ENCODE results near the gene RBBP5.

Gene RBBP5

GRCh38 chr1:205067031-205067430 is 54.7 kb downstream of the RBBP5 start:
- no peaks in the 10 kb centered on the region for H3K27me3 ChIP-seq (ENCODE audit: insufficient read depth, poor library complexity, severe bottlenecking)
- TF ChIP-seq POLR2AphosphoS5 (IDR thresholded peaks at IDR 0.05; ENCODE audit: low read depth), result no peak
- no peak overlapping the region for H3K4me3 ChIP-seq (replicated peaks; ENCODE audit: insufficient read depth, low read length)
- no peak for DNase-seq (ENCODE audit: low read depth in 1 of 2, low spot score in 1 of 2)
- no peak overlapping the region for H3K27ac ChIP-seq (replicated peaks)

- no peak overlapping the region for H3K27ac ChIP-seq (replicated peaks)
- no peak for TF ChIP-seq SPI1 (IDR thresholded peaks at IDR 0.05; ENCODE audit: borderline replicate concordance, low read depth)
- TF ChIP-seq POLR2AphosphoS5 (IDR thresholded peaks at IDR 0.05; ENCODE audit: low read depth), result no peak
- TF ChIP-seq REST (IDR thresholded peaks at IDR 0.05; ENCODE audit: insufficient replicate concordance, low read depth), result no peak
- TF ChIP-seq CTCF (IDR thresholded peaks at IDR 0.05; ENCODE audit: insufficient read depth, low read length), result no peak
- TF ChIP-seq GABPA (IDR thresholded peaks at IDR 0.05; ENCODE audit: low read depth), result no peak
- H3K27me3 ChIP-seq (ENCODE audit: insufficient read depth, poor library complexity, severe bottlenecking), result no peaks in the 10 kb centered on the region
- no peak overlapping the region for H3K4me3 ChIP-seq (replicated peaks; ENCODE audit: insufficient read depth, low read length)
- DNase-seq (ENCODE audit: low read depth in 1 of 2, low spot score in 1 of 2), result no peak
These were observed 55.5 kb downstream of the RBBP5 start for GRCh38 chr1:205066141-205066818.

GRCh38 chr1:205065666-205066065 is 56.1 kb downstream of the RBBP5 start:
- H3K27me3 ChIP-seq (ENCODE audit: insufficient read depth, poor library complexity, severe bottlenecking), result no peaks in the 10 kb centered on the region
- TF ChIP-seq POLR2AphosphoS5 (IDR thresholded peaks at IDR 0.05; ENCODE audit: low read depth) (no peak), SPI1 (IDR thresholded peaks at IDR 0.05; ENCODE audit: borderline replicate concordance, low read depth) (no peak), GABPA (IDR thresholded peaks at IDR 0.05; ENCODE audit: low read depth) (no peak), CTCF (IDR thresholded peaks at IDR 0.05; ENCODE audit: insufficient read depth, low read length) (no peak), REST (IDR thresholded peaks at IDR 0.05; ENCODE audit: insufficient replicate concordance, low read depth) (no peak)
- H3K27ac ChIP-seq (replicated peaks), result no peak overlapping the region
- no peak overlapping the region for H3K4me3 ChIP-seq (replicated peaks; ENCODE audit: insufficient read depth, low read length)
- no peak for DNase-seq (ENCODE audit: low read depth in 1 of 2, low spot score in 1 of 2)

- Histone ChIP-seq H3K4me3 (replicated peaks; ENCODE audit: insufficient read depth, low read length) (no peak overlapping the region), H3K27me3 (ENCODE audit: insufficient read depth, poor library complexity, severe bottlenecking) (no peaks in the 10 kb centered on the region), H3K27ac (replicated peaks) (no peak overlapping the region)
- TF ChIP-seq POLR2AphosphoS5 (IDR thresholded peaks at IDR 0.05; ENCODE audit: low read depth) (no peak), SPI1 (IDR thresholded peaks at IDR 0.05; ENCODE audit: borderline replicate concordance, low read depth) (no peak), CTCF (IDR thresholded peaks at IDR 0.05; ENCODE audit: insufficient read depth, low read length) (no peak)
- DNase-seq (ENCODE audit: low read depth in 1 of 2, low spot score in 1 of 2), result no peak
These were observed 56.9 kb downstream of the RBBP5 start for GRCh38 chr1:205064741-205065316.
